PC-9 (cell line): Measurements from ENCODE around the gene ELAPOR1. TPM values are rescaled to one million over a fixed set of nuclear protein-coding genes. Genes with fewer than 3 reads are reported as not detected.

Source experiments
- BruUV-seq: library from RNA; stranded (reverse); fragments of 400-500 nt; replicated peaks from 2 replicates; lab custom pipeline; 2021; lab: Mats Ljungman, UMichigan
- CTCF ChIA-PET: fragments of 300-600 bp; sonication (Branson Sonifier 250); formaldehyde crosslinking; loops from one replicate; lab custom pipeline; 2022; ENCODE audit warnings: antibody characterized with exemption; lab: Charles Lee
- POLR2A ChIA-PET: fragments of 300-600 bp; sonication (Branson Sonifier 250); formaldehyde crosslinking; loops from one replicate; lab custom pipeline; 2022; ENCODE audit warnings: antibody characterized with exemption; ENCODE audit not compliant: unreplicated experiment; lab: Charles Lee
- DNase-seq, 2 experiments: peaks; one replicate each; pipeline versions ENCODE4 v3.0.0 to v3.0.0-alpha.2; 2015 to 2022; ENCODE audit warnings: mixed read lengths in 1 of 2
- H2AFZ ChIP-seq: fragments of 200-600 bp; sonication (generic); 2 replicates; pipeline ENCODE4 v1.8.1; 2017; ENCODE audit warnings: antibody characterized with exemption
- H3F3A ChIP-seq: fragments of 200-600 bp; sonication (generic); 2 replicates; pipeline ENCODE4 v1.8.1; 2017; ENCODE audit warnings: antibody characterized with exemption, mild to moderate bottlenecking, low read depth; ENCODE audit not compliant: insufficient read depth
- H3K27ac ChIP-seq: fragments of 200-600 bp; sonication (generic); 2 replicates; pipeline ENCODE4 v1.6.1; 2016; ENCODE audit warnings: mixed run types
- H3K27me3 ChIP-seq: fragments of 200-600 bp; sonication (generic); 2 replicates; pipeline ENCODE4 v1.6.1; 2016; ENCODE audit warnings: low read depth, mixed run types; ENCODE audit not compliant: insufficient read depth
- H3K36me3 ChIP-seq: fragments of 200-600 bp; sonication (generic); 2 replicates; pipeline ENCODE4 v1.6.1; 2016; ENCODE audit warnings: low read depth, mixed run types
- H3K4me1 ChIP-seq: fragments of 200-600 bp; sonication (generic); replicated peaks from 2 replicates; pipeline ENCODE4 v1.6.1; 2016; ENCODE audit warnings: mixed run types; ENCODE audit not compliant: insufficient read depth
- H3K4me2 ChIP-seq: fragments of 200-600 bp; sonication (generic); 2 replicates; pipeline ENCODE4 v1.6.1; 2017; ENCODE audit warnings: mixed run types
- H3K4me3 ChIP-seq: fragments of 200-600 bp; sonication (generic); 2 replicates; pipeline ENCODE4 v1.6.1; 2016; ENCODE audit warnings: mixed run types
- H3K79me2 ChIP-seq: fragments of 200-600 bp; sonication (generic); 2 replicates; pipeline ENCODE4 v1.6.1; 2017; ENCODE audit warnings: low read depth, mixed run types
- H3K9me2 ChIP-seq: fragments of 200-600 bp; sonication (generic); 2 replicates; pipeline ENCODE4 v1.8.1; 2017; ENCODE audit warnings: mild to moderate bottlenecking; ENCODE audit not compliant: insufficient read depth
- H3K9me3 ChIP-seq: fragments of 200-600 bp; sonication (generic); 2 replicates; pipeline ENCODE4 v1.8.1; 2016; ENCODE audit warnings: low read depth; ENCODE audit not compliant: insufficient read depth
- H4K20me1 ChIP-seq: fragments of 200-600 bp; sonication (generic); 2 replicates; pipeline ENCODE4 v1.8.1; 2017; ENCODE audit not compliant: insufficient read depth
- CTCF ChIP-seq: fragments of 200-600 bp; sonication (generic); conservative IDR thresholded peaks from 2 replicates; pipeline ENCODE4 v1.6.1; 2017; ENCODE audit warnings: mixed run types, antibody characterized with exemption, mild to moderate bottlenecking, moderate library complexity
- EZH2 ChIP-seq: fragments of 200-600 bp; sonication (generic); IDR thresholded peaks from 2 replicates; pipeline ENCODE4 v1.8.0; 2017; ENCODE audit warnings: antibody characterized with exemption, low read depth
- intact Hi-C: fragments of 100-400 bp; cut with micrococcal nuclease; formaldehyde crosslinking; loops from one replicate; pipeline ENCODE4 v1.10.0; 2022; ENCODE audit not compliant: unreplicated experiment
- total RNA-seq: library from RNA; stranded (reverse); gene quantifications from 2 replicates; pipeline ENCODE4 v1.2.3, GENCODE V29; 2021

The ELAPOR1 gene
- total RNA-seq, 1 experiment from 2014 or later = 2.0 TPM

DNA sequence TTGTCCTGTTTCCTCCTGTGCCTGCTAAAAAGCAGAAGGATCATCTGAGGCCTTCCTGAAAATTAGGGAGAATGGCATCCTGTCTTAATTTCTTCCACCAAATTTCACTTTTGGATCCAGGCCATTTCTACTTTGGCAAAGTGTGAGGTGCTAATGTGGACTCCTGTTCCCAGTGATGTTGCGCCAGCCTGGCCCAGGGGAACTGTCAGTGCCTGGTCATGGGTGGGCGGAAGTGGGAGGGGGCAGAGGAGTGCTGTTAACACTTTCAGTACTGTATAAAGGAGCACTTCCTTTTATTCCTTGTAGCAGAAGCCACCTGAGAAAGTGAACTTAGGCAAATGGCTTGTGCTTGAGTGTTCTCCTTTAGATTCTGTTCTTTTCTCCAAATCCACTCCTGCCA lies 19.9 kb downstream of the ELAPOR1 start:
- CTCF ChIA-PET = no interaction called here
- no peaks in the 10 kb centered on the region for H3F3A ChIP-seq
- no peaks in the 10 kb centered on the region for H3K9me3 ChIP-seq
- intact Hi-C loops = no loop called here
- H2AFZ ChIP-seq = no peak overlapping the region
- no peak overlapping the region for H3K4me2 ChIP-seq
- no peaks in the 10 kb centered on the region for H3K79me2 ChIP-seq
- no peaks in the 10 kb centered on the region for H3K4me1 ChIP-seq
- H3K4me3 ChIP-seq = no peak overlapping the region
- H3K36me3 ChIP-seq = no peaks in the 10 kb centered on the region
- no peak for TF ChIP-seq EZH2
- no TSS peak for BruUV-seq
- no peak overlapping the region for H3K27ac ChIP-seq
- no peaks in the 10 kb centered on the region for H3K27me3 ChIP-seq
- no peaks in the 10 kb centered on the region for H3K9me2 ChIP-seq
- DNase-seq = no peak
- no peaks in the 10 kb centered on the region for H4K20me1 ChIP-seq
- POLR2A ChIA-PET = no interaction called here

GRCh38 chr1:109134423-109134822 lies 20.5 kb downstream of the ELAPOR1 start:
- Histone ChIP-seq H3K79me2 (no peaks in the 10 kb centered on the region), H3K27ac (no peak overlapping the region), H2AFZ (no peak overlapping the region), H3K4me1 (no peaks in the 10 kb centered on the region), H3K4me3 (no peak overlapping the region), H3K9me2 (no peaks in the 10 kb centered on the region), H3F3A (no peaks in the 10 kb centered on the region), H4K20me1 (no peaks in the 10 kb centered on the region), H3K27me3 (no peaks in the 10 kb centered on the region), H3K9me3 (no peaks in the 10 kb centered on the region), H3K4me2 (no peak overlapping the region), H3K36me3 (no peaks in the 10 kb centered on the region)
- DNase-seq = peak in 1 of 2 experiments; percentile 28
- intact Hi-C loops = no loop called here
- no TSS peak for BruUV-seq
- TF ChIP-seq EZH2 = no peak
- no peak for TF ChIP-seq CTCF
- CTCF ChIA-PET = no interaction called here
- POLR2A ChIA-PET = no interaction called here

- no peaks in the 10 kb centered on the region for H4K20me1 ChIP-seq
- BruUV-seq = no TSS peak
- intact Hi-C loops = no loop called here
- DNase-seq = peak in 1 of 2 experiments; percentile 28
- no peaks in the 10 kb centered on the region for H3K9me3 ChIP-seq
- ChIA-PET POLR2A (interaction anchor here (0.7 kb wide), 1 partner anchor 289 kb away, joined by 3 read pairs; no protein-coding TSS in a partner anchor), CTCF (no interaction called here)
- H2AFZ ChIP-seq = no peak overlapping the region
- no peaks in the 10 kb centered on the region for H3K36me3 ChIP-seq
- H3K4me3 ChIP-seq = no peak overlapping the region
- TF ChIP-seq EZH2 (no peak), CTCF (no peak)
- H3K27me3 ChIP-seq = no peaks in the 10 kb centered on the region
- no peaks in the 10 kb centered on the region for H3K79me2 ChIP-seq
- H3K27ac ChIP-seq = no peak overlapping the region
- H3K4me1 ChIP-seq = no peaks in the 10 kb centered on the region
- no peaks in the 10 kb centered on the region for H3K9me2 ChIP-seq
- no peak overlapping the region for H3K4me2 ChIP-seq
- H3F3A ChIP-seq = no peaks in the 10 kb centered on the region
These were observed 22.0 kb downstream of the ELAPOR1 start for GRCh38 chr1:109135940-109136339.

- no peak overlapping the region for H2AFZ ChIP-seq
- H3K4me1 ChIP-seq = no peaks in the 10 kb centered on the region
- no peaks in the 10 kb centered on the region for H3K27me3 ChIP-seq
- H3K9me3 ChIP-seq = no peaks in the 10 kb centered on the region
- H4K20me1 ChIP-seq = no peaks in the 10 kb centered on the region
- TF ChIP-seq EZH2 = no peak
- TF ChIP-seq CTCF = no peak
- intact Hi-C loops = no loop called here
- no peak overlapping the region for H3K27ac ChIP-seq
- H3F3A ChIP-seq = no peaks in the 10 kb centered on the region
- peak in 1 of 2 experiments; percentile 11 for DNase-seq
- no peak overlapping the region for H3K4me3 ChIP-seq
- no peaks in the 10 kb centered on the region for H3K9me2 ChIP-seq
- ChIA-PET CTCF (interaction anchor here (0.6 kb wide), 1 partner anchor 10 kb away, joined by 4 read pairs; no protein-coding TSS in a partner anchor), POLR2A (no interaction called here)
- BruUV-seq = no TSS peak
- H3K36me3 ChIP-seq = no peaks in the 10 kb centered on the region
- H3K4me2 ChIP-seq = no peak overlapping the region
- no peaks in the 10 kb centered on the region for H3K79me2 ChIP-seq
These were observed 22.9 kb downstream of the ELAPOR1 start for GRCh38 chr1:109136766-109137165.
